ELR (cell line): ENCODE results near the gene CAPZA1.
"Not testable (repeated sequence)": the region's sequence is repeated elsewhere in the genome, so short reads cannot be mapped to it uniquely, and the experiment has no call there.

Experiments
- DNase-seq: peaks from one replicate; pipeline ENCODE4 v3.0.0-alpha.2; 2015; ENCODE audit warnings: low read depth

The CAPZA1 gene

DNA sequence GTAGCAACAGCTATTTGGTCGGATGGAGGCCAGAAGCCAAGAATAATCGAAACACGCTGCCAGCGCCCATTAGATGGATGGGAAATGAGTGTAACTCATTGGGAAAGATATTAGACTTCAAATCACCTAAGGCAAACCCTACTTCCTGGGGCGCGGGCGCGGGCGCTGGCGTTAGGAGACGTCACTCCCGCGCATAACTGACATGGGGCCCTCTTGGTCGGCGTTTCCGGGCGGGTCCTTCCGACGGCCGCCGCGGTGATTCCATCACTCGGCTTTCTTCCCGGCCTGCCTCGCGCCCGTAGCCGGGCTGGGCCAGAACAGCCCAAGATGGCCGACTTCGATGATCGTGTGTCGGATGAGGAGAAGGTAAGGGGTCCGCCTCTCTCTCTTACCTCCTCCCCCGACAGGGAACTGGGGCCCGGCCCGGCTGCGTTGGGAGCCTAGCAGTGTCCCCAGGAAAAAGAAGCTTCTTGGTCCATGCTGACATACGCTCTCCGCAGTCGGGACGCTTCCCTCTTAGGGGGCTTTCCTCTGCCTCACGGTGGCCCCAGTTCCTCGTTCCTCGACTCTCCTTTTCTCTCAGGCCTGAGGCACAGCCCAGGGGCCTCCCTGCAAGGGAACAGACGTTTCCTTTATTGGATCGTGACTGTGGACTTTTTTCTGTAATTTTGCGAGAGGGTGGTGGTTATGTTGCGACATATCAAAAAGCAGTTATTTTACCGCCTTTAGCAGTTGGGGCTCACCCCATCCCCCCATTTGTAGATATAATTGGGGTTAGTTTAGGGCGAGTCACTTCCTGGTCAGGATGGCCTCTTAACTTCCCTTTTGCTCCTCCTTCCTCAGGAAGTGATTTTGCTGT, at the start of gene CAPZA1:
CAPZA1 (plus strand) TSS at position 315 of the 859 bp plus-strand sequence; CDS start at position 328, 13 bp downstream.
- DNase-seq: peak; percentile 95

DNA sequence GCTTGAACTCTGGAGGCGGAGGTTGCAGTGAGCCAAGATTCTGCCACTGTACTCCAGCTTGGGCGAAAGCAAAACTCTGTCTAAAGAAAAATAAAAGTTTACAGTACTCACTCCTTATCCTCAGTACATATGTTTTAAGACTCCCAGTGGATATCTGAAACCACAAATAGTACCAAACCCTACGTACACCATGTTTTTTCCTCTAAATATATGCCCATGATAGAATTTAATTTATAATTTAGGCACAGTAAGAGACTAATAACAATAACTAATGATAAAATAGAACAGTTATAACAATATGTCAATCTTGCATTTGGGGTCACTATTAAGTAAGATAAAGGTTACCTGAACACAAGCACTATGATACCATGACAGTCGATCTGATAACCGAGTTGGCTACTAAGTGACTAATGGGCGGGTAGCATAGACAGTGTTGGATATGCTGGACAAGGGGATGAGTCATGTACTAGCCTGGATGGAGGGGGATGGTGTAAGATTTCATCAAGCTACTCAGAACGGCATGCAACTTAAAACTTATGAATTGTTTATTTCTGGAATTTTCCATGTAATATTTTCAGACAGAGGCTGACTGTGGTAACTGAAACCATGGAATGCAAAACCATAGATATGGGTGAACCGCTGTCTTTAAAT, 44.4 kb upstream of the CAPZA1 start:
- DNase-seq: peak; percentile 96

DNA sequence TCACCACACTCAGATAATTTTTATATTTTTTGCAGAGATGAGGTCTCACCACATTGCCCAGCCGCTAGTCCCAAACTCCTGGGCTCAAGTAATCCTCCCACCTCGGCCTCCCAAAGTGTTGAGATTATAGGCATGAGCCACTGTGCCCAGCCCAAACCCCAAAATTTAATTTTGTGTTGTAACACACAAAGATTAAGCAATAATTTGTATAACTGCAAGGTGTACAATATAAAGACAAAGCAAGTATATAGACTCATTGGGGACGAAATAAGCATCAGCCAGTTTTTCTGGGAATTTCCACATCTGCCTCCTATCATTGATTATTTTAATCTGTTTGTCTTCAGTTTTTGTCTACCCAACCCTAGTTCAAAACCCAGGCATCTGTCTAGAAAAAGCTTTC, 43.4 kb upstream of the CAPZA1 start:
- no peak for DNase-seq

GRCh38 chr1:112579801-112580510, 39.7 kb upstream of the CAPZA1 start:
- no peak for DNase-seq

- DNase-seq: peak; percentile 22
Observed at GRCh38 chr1:112581586-112582192, 37.9 kb upstream of the CAPZA1 start.

DNA sequence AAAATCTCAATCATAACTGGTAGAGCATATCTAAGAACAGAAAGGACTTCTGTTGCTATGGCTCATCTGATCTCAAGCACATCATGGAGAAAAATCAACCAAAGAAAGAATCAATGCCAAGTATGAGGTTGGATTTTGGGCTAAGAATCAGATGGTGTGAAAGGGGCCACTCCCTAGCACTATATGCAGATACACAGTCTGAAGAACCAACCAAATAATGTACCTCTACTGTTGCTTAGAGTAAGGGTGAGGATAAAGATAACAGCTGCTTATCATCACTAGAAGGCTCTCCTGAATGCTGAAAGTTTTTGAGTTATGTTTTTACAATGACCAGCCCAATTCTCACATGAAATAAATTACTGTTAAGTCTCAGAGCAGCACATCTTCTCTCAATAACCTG, 36.3 kb upstream of the CAPZA1 start:
- no peak for DNase-seq

- no peak for DNase-seq
Observed at GRCh38 chr1:112589766-112590165, 29.9 kb upstream of the CAPZA1 start.

DNA sequence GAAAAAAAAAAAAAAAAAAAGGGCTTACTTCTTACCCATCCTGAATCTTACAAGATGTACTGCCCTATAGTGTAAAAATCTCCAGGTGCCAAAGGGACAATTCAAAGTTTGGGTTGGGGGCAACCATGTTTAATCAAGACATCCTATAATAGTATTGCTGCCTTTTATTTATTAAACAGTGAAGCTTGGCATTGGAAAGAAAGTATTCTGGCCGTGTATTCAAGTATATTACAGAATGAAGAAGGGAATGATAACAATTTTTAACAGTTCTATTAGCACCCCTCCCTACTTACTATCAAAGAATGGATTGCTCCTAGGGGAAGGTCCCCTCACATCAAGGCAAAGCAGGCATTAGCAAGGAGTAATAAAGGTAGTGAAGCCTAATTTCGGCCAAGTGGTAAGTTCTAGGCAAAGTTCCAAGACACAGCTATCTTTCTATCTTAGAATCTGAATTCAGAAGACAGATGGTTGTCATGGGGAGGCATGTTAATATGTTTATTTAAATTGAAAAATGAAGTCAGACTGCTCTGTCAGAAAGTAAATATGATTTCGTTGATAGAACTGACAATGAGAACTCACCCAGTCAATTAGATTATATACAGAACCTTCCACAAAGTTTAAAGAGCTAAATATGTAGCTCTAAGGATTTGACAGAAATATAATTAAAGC, 25.3 kb upstream of the CAPZA1 start:
- no peak for DNase-seq

- DNase-seq: no peak
Observed at GRCh38 chr1:112599477-112599876, 20.2 kb upstream of the CAPZA1 start.

GRCh38 chr1:112603012-112603411, 16.6 kb upstream of the CAPZA1 start:
- DNase-seq: no peak

DNA sequence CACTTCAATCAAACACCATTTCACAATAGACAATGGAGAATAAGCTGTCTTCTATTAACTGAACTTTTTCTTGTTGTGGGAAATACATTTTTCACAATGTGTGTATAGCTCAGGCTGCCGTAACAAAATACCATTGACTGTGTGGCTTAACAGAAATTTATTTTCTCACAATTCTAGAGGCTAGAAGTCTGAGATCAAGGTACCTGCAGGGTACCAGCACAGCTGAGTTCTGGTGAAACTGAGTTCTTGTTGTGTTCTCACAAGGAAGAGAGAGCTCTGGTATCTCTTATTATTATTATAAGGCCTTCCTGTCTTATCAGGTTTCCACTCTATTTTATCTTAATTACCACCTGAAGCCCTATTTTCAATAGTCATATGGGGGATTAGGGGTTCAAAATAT, 16.1 kb upstream of the CAPZA1 start:
- DNase-seq: no peak

DNA sequence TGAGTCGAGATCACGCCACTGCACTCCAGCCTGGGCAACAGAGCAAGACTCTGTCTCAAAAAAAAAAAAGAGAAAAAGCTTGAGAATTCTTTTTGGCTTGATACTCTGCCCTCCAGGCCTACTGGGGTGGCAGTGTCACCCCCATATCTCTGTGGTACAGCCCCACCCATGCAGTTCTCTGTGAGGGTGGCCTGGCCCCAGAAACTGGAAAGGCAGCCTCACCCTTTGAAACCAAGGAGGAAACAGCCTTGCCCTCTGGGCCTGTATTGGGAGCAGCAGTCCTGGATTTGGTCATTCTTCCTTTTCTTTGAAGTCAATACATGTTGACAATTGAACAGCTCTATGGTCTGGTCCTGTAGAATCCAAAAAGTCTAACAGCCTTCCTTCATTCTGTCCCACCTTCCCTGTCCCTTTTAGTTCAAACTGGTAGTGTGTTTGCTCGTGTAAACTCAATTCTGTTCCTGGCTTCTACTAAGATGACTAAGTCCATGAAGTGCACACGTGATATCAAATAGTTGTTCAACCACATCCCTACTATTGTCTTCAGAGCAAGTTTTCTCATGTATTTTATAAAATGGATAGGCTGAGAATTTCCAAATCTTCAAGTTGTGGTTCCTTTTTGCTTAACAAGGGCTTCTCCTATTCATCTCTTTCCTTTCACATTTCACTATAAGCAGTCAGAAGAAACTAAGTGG, 13.9 kb upstream of the CAPZA1 start:
- peak; percentile 20 for DNase-seq

DNA sequence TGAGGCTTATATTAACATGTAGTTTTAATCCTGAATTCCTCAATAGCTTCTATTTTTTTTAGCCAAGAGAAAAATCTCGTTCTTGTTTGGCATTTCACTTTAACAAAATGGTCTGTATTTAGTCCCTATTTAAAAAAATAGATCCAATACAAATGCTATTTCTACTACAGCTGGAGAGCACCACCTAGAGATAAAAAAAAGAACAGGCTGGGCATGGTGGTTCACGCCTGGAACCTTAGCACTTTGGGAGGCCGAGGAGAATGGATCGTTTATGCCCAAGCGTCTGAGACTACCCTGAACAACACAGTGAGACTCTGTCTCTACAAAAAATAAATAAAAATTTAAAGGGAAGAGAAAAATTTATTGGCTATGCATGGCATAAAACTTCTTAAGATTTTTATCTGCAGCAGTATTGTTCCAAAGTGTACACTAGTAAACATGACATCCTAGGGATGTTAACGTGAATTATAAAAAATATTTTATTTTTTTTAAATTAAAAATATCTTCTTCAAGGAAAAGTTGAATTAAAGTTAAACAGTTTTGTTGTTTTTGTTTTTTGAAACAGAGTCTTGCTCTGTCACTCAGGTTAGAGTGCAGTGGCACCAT, 5.1 kb upstream of the CAPZA1 start:
- peak; percentile 76 for DNase-seq

- peak; percentile 51 for DNase-seq
Observed at GRCh38 chr1:112618114-112618720, 1.4 kb upstream of the CAPZA1 start.

DNA sequence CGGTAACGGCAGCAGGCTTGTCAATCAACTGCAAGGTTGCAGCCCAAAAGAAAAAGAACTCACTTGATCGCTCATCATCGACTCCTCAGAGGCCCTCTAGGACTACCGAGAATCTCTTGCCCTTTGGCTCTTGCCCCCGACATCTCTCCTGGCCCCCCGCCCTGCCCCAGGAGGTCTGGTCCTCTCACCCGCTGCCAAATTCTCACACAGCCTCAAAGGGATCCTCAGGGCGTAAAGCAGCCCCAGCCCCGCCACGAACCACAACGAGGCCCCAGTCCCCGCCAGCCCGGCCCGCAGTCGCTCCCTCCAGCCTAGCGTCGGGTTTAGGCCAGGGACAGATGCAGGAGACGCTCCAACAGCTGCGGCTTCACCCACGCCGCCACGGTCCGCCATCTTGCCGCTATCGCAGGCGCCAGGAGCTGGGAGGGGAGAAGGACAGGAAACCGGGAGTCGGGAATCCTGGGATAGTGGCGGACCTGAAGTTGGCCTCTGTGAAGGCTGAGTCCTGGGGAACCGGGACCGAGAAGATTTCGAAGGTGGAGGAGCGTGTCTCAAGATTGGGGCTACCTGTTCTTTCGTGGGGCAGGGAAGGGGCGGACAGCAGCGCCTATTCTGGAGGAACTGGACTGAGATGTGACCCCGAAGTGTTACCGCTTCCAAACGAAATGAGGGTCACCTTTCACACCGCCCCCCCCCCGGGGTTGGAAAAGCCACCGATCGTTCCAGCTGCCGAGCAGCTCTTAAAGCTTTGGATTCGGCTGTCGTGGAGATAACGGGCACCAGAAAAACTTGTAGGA, 713 bp upstream of the CAPZA1 start, which contains the start of gene ST7L:
ST7L (minus strand) TSS at position 421 of the 797 bp plus-strand sequence; CDS start at position 393, 28 bp downstream.
- peak; percentile 78 for DNase-seq

GRCh38 chr1:112620377-112620695, 704 bp downstream of the CAPZA1 start:
- no peak for DNase-seq

DNA sequence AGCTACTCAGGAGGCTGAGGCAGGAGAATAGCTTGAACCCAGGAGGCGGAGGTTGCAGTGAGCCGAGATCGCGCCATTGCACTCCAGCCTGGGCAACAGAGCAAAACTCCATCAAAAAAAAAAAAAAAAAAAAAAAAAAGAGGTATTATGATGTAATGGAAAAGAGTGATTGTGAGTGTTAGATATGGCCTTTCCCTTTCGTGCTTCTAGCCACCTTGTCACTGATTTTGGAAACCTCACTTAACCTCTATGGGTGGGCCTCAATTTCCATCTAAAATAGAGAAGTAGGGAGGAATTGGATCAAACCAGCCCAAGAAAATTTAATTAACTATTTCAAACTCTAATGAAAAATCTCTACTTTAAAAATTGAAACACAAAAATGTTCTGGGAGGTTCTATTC, 4.9 kb downstream of the CAPZA1 start:
- not testable (repeated sequence) for DNase-seq

GRCh38 chr1:112625696-112626095, 6.1 kb downstream of the CAPZA1 start:
- peak; percentile 25 for DNase-seq

- DNase-seq: no peak
Observed at GRCh38 chr1:112626193-112626592, 6.6 kb downstream of the CAPZA1 start.
